Skeletal muscle tissue (tissue), 4 donors: ENCODE results near the gene MIPOL1. TPM values are rescaled to one million over a fixed set of nuclear protein-coding genes. Genes with fewer than 3 reads are reported as not detected.
"Not testable (repeated sequence)": the region's sequence is repeated elsewhere in the genome, so short reads cannot be mapped to it uniquely, and the experiment has no call there.

ENCODE experiments used
- H3K27ac ChIP-seq: one replicate; pipeline ENCODE4 v1.7.0; 2013; ENCODE audit warnings: mild to moderate bottlenecking, low read depth, low read length, inconsistent platforms
- H3K27me3 ChIP-seq, 3 donors: one replicate each; pipeline ENCODE4 v1.7.0; 2013; ENCODE audit warnings: low read length in 3 of 3; ENCODE audit not compliant: control insufficient read depth in 3 of 3, insufficient read depth in 3 of 3
- H3K36me3 ChIP-seq, 3 donors: one replicate each; pipeline ENCODE4 v1.7.0; 2013; ENCODE audit warnings: low read length in 3 of 3; ENCODE audit not compliant: control insufficient read depth in 3 of 3, insufficient read depth in 3 of 3
- H3K4me1 ChIP-seq, 3 donors: one replicate each; pipeline ENCODE4 v1.7.0; 2013; ENCODE audit warnings: low read length in 3 of 3, mild to moderate bottlenecking in 3 of 3; ENCODE audit not compliant: control insufficient read depth in 3 of 3, insufficient read depth in 3 of 3
- H3K4me3 ChIP-seq, 3 donors: one replicate each; pipeline ENCODE4 v1.7.0; 2013; ENCODE audit warnings: low read length in 3 of 3
- H3K9ac ChIP-seq, 3 donors: one replicate each; pipeline ENCODE4 v1.7.0; 2013; ENCODE audit warnings: low read length in 3 of 3, mild to moderate bottlenecking in 3 of 3, moderate library complexity in 2 of 3, low read depth in 1 of 3
- H3K9me3 ChIP-seq, 3 donors: one replicate each; pipeline ENCODE4 v1.7.0; 2013; ENCODE audit warnings: low read length in 3 of 3; ENCODE audit not compliant: control insufficient read depth in 3 of 3
- total RNA-seq: library from RNA; depleted of rRNA; stranded (reverse); fragments of >200 nt; gene quantifications from one replicate; pipeline ENCODE4 v1.2.3, GENCODE V29; 2014
- donor health status: Osteomylitis.

The MIPOL1 gene
- total RNA-seq, 1 donor from 2014 or later: 16.7 TPM

- Histone ChIP-seq H3K27me3 (no peaks in the 10 kb centered on the region), H3K9me3 (no peaks in the 10 kb centered on the region), H3K4me3 (no peak overlapping the region), H3K4me1 (no peaks in the 10 kb centered on the region), H3K27ac (no peak overlapping the region), H3K36me3 (no peaks in the 10 kb centered on the region), H3K9ac (no peak overlapping the region)
Observed at GRCh38 chr14:37545174-37545573, 347.4 kb downstream of the MIPOL1 start.

- Histone ChIP-seq H3K9me3 (no peaks in the 10 kb centered on the region), H3K4me3 (no peak overlapping the region), H3K36me3 (no peaks in the 10 kb centered on the region), H3K27me3 (no peaks in the 10 kb centered on the region), H3K27ac (no peak overlapping the region), H3K9ac (no peak overlapping the region), H3K4me1 (no peaks in the 10 kb centered on the region)
Observed at GRCh38 chr14:37546621-37547447, 349.1 kb downstream of the MIPOL1 start.

- no peaks in the 10 kb centered on the region for H3K36me3 ChIP-seq
- no peaks in the 10 kb centered on the region for H3K4me1 ChIP-seq
- no peaks in the 10 kb centered on the region for H3K27me3 ChIP-seq
- H3K9ac ChIP-seq: no peak overlapping the region
- no peak overlapping the region for H3K4me3 ChIP-seq
- peaks cover 0 to 3% (median 0%) of the 10 kb centered on the region in 3 donors for H3K9me3 ChIP-seq
- H3K27ac ChIP-seq: no peak overlapping the region
Observed at GRCh38 chr14:37550511-37550910, 352.8 kb downstream of the MIPOL1 start.

GRCh38 chr14:37551119-37551518 lies 353.4 kb downstream of the MIPOL1 start:
- no peaks in the 10 kb centered on the region for H3K4me1 ChIP-seq
- H3K4me3 ChIP-seq: no peak overlapping the region
- H3K27me3 ChIP-seq: no peaks in the 10 kb centered on the region
- peaks cover 0 to 3% (median 0%) of the 10 kb centered on the region in 3 donors for H3K9me3 ChIP-seq
- no peaks in the 10 kb centered on the region for H3K36me3 ChIP-seq
- H3K9ac ChIP-seq: no peak overlapping the region
- H3K27ac ChIP-seq: no peak overlapping the region

- H3K4me1 ChIP-seq: no peaks in the 10 kb centered on the region
- H3K9ac ChIP-seq: no peak overlapping the region
- H3K27ac ChIP-seq: no peak overlapping the region
- H3K27me3 ChIP-seq: no peaks in the 10 kb centered on the region
- H3K36me3 ChIP-seq: no peaks in the 10 kb centered on the region
- no peak overlapping the region for H3K4me3 ChIP-seq
- peaks cover 0 to 3% (median 0%) of the 10 kb centered on the region in 3 donors for H3K9me3 ChIP-seq
Observed at GRCh38 chr14:37553935-37554550, 356.3 kb downstream of the MIPOL1 start.

GRCh38 chr14:37555596-37555995 lies 357.9 kb downstream of the MIPOL1 start:
- H3K9me3 ChIP-seq, H3K36me3 ChIP-seq, H3K4me3 ChIP-seq, H3K9ac ChIP-seq, H3K4me1 ChIP-seq, H3K27ac ChIP-seq, H3K27me3 ChIP-seq: not testable (repeated sequence)

GRCh38 chr14:37558740-37559139 lies 361.0 kb downstream of the MIPOL1 start:
- Histone ChIP-seq H3K27ac (no peak overlapping the region), H3K4me3 (no peak overlapping the region), H3K36me3 (no peaks in the 10 kb centered on the region), H3K4me1 (no peaks in the 10 kb centered on the region), H3K9me3 (peaks cover 0 to 3% (median 0%) of the 10 kb centered on the region in 3 donors), H3K27me3 (no peaks in the 10 kb centered on the region), H3K9ac (no peak overlapping the region)

GRCh38 chr14:37559386-37559785 lies 361.6 kb downstream of the MIPOL1 start:
- H3K27ac ChIP-seq: no peak overlapping the region
- no peaks in the 10 kb centered on the region for H3K36me3 ChIP-seq
- no peak overlapping the region for H3K4me3 ChIP-seq
- H3K27me3 ChIP-seq: no peaks in the 10 kb centered on the region
- no peak overlapping the region for H3K9ac ChIP-seq
- no peaks in the 10 kb centered on the region for H3K4me1 ChIP-seq
- no peaks in the 10 kb centered on the region for H3K9me3 ChIP-seq

- Histone ChIP-seq H3K27ac (no peak overlapping the region), H3K27me3 (no peaks in the 10 kb centered on the region), H3K9ac (no peak overlapping the region), H3K9me3 (no peaks in the 10 kb centered on the region), H3K4me3 (no peak overlapping the region), H3K4me1 (no peaks in the 10 kb centered on the region), H3K36me3 (no peaks in the 10 kb centered on the region)
Observed at GRCh38 chr14:37563189-37563588, 365.5 kb downstream of the MIPOL1 start.

GRCh38 chr14:37565550-37565949 lies 367.8 kb downstream of the MIPOL1 start:
- H3K4me3 ChIP-seq: no peak overlapping the region
- H3K27me3 ChIP-seq: no peaks in the 10 kb centered on the region
- H3K9me3 ChIP-seq: no peaks in the 10 kb centered on the region
- no peak overlapping the region for H3K27ac ChIP-seq
- no peaks in the 10 kb centered on the region for H3K36me3 ChIP-seq
- H3K9ac ChIP-seq: no peak overlapping the region
- H3K4me1 ChIP-seq: no peaks in the 10 kb centered on the region
